GM21447 (cell line): ENCODE measurements around the gene PACC1.

Source experiments
- ATAC-seq: cut with Tn5 transposase; IDR thresholded peaks from one replicate; pipeline ENCODE4 v1.9.1; 2021; ENCODE audit not compliant: unreplicated experiment

Gene PACC1

GRCh38 chr1:212414328-212415106, at the start of gene PACC1:
Gene PACC1, minus strand, starts transcription at chr1:212414886. Its CDS starts 129 bp downstream, at chr1:212414757.
- ATAC-seq = peak; percentile 96

GRCh38 chr1:212463565-212464285, 49.0 kb upstream of the PACC1 start:
- ATAC-seq = no peak

- ATAC-seq = no peak
These were observed 47.4 kb upstream of the PACC1 start for GRCh38 chr1:212461916-212462660.

GRCh38 chr1:212460376-212460775, 45.7 kb upstream of the PACC1 start:
- no peak for ATAC-seq

GRCh38 chr1:212459656-212460055, 45.0 kb upstream of the PACC1 start:
- no peak for ATAC-seq

GRCh38 chr1:212458817-212459216, 44.1 kb upstream of the PACC1 start:
- ATAC-seq = no peak

GRCh38 chr1:212457740-212458338, 43.2 kb upstream of the PACC1 start:
- no peak for ATAC-seq

- ATAC-seq = peak; percentile 65
These were observed 41.3 kb upstream of the PACC1 start for GRCh38 chr1:212455803-212456528.

GRCh38 chr1:212455401-212455800, 40.7 kb upstream of the PACC1 start:
- no peak for ATAC-seq

GRCh38 chr1:212454741-212455140, 40.1 kb upstream of the PACC1 start:
- no peak for ATAC-seq

GRCh38 chr1:212453156-212453857, 38.6 kb upstream of the PACC1 start:
- no peak for ATAC-seq

GRCh38 chr1:212452323-212453155, 37.9 kb upstream of the PACC1 start:
- no peak for ATAC-seq

- ATAC-seq = no peak
These were observed 37.0 kb upstream of the PACC1 start for GRCh38 chr1:212451416-212452322.

GRCh38 chr1:212450331-212450881, 35.7 kb upstream of the PACC1 start:
- no peak for ATAC-seq

- no peak for ATAC-seq
These were observed 32.8 kb upstream of the PACC1 start for GRCh38 chr1:212447478-212447877.

GRCh38 chr1:212446333-212446732, 31.6 kb upstream of the PACC1 start:
- no peak for ATAC-seq

GRCh38 chr1:212442408-212442807, 27.7 kb upstream of the PACC1 start:
- ATAC-seq = no peak

GRCh38 chr1:212440419-212440818, 25.7 kb upstream of the PACC1 start:
- no peak for ATAC-seq
